IMR-90 (cell line): Measurements from ENCODE around the gene SPP1. TPM values are rescaled to one million over a fixed set of nuclear protein-coding genes. Genes with fewer than 3 reads are reported as not detected.
A peak's percentile ranks its signal among the peaks of the same experiment; 100 is the strongest.

ENCODE experiments used
- ATAC-seq: fragments of 200-7000 bp; cut with Tn5 transposase; 2 replicates; pipeline ENCODE4 v1.9.1; 2020; ENCODE audit warnings: low read depth, mild to moderate bottlenecking, moderate library complexity
- BruUV-seq: library from RNA; stranded (reverse); fragments of 400-500 nt; replicated peaks from 2 replicates; lab custom pipeline; 2021; lab: Mats Ljungman, UMichigan
- CTCF ChIA-PET: fragments of 300-600 bp; formaldehyde crosslinking; extraction: SDS; loops from one replicate; lab custom pipeline; 2021; ENCODE audit warnings: antibody characterized with exemption; lab: Yijun Ruan, JAX
- POLR2A ChIA-PET: fragments of 300-600 bp; sonication (Branson Sonifier 250); formaldehyde crosslinking; loops from one replicate; lab custom pipeline; 2022; ENCODE audit warnings: antibody characterized with exemption; ENCODE audit not compliant: unreplicated experiment; lab: Charles Lee
- DNase-seq: peaks from one replicate; pipeline ENCODE4 v3.0.0; 2013
- H2AFZ ChIP-seq: replicated peaks from 2 replicates; pipeline ENCODE3; 2013; ENCODE audit warnings: low read length, mild to moderate bottlenecking; ENCODE audit not compliant: poor library complexity
- H2AK5ac ChIP-seq: 2 replicates; pipeline ENCODE4 v1.6.1; 2013; ENCODE audit warnings: low read depth, low read length, inconsistent platforms
- H2AK9ac ChIP-seq: replicated peaks from 2 replicates; pipeline ENCODE3; 2013; ENCODE audit warnings: mild to moderate bottlenecking, low read depth, low read length, moderate library complexity; ENCODE audit not compliant: poor library complexity
- H2BK120ac ChIP-seq: 2 replicates; pipeline ENCODE4 v1.6.1; 2013; ENCODE audit warnings: low read depth, low read length, inconsistent platforms
- H2BK15ac ChIP-seq: 3 replicates; pipeline ENCODE4 v1.6.1; 2013; ENCODE audit warnings: low read depth, low read length, inconsistent platforms
- H2BK20ac ChIP-seq: 2 replicates; pipeline ENCODE4 v1.6.1; 2013; ENCODE audit warnings: low read depth, mild to moderate bottlenecking, inconsistent platforms, low read length, moderate library complexity
- H2BK5ac ChIP-seq: 2 replicates; pipeline ENCODE4 v1.6.1; 2013; ENCODE audit warnings: mild to moderate bottlenecking, low read depth, low read length, inconsistent platforms; ENCODE audit not compliant: poor library complexity, severe bottlenecking
- H3K14ac ChIP-seq: replicated peaks from 2 replicates; pipeline ENCODE4 v1.6.1; 2013; ENCODE audit warnings: low read depth, low read length, inconsistent platforms
- H3K18ac ChIP-seq: 2 replicates; pipeline ENCODE4 v1.6.1; 2013; ENCODE audit warnings: low read depth, low read length, control low read depth
- H3K23ac ChIP-seq: 2 replicates; pipeline ENCODE4 v1.6.1; 2013; ENCODE audit warnings: low read depth, low read length, inconsistent platforms
- H3K27ac ChIP-seq: 2 replicates; pipeline ENCODE4 v1.5.1; 2013; ENCODE audit warnings: mild to moderate bottlenecking, control low read depth, low read length; ENCODE audit not compliant: insufficient read depth
- H3K27me3 ChIP-seq: 2 replicates; pipeline ENCODE4 v1.6.1; 2013; ENCODE audit warnings: low read length; ENCODE audit not compliant: control insufficient read depth, insufficient read depth
- H3K36me3 ChIP-seq: 2 replicates; pipeline ENCODE4 v1.6.1; 2013; ENCODE audit warnings: low read length, mixed read lengths; ENCODE audit not compliant: control insufficient read depth, insufficient read depth
- H3K4ac ChIP-seq: 2 replicates; pipeline ENCODE4 v1.6.1; 2013; ENCODE audit warnings: low read depth, low read length, inconsistent platforms
- H3K4me1 ChIP-seq: 2 replicates; pipeline ENCODE4 v1.6.1; 2013; ENCODE audit warnings: low read length, mixed read lengths; ENCODE audit not compliant: control insufficient read depth, insufficient read depth
- H3K4me2 ChIP-seq: 2 replicates; pipeline ENCODE4 v1.6.1; 2013; ENCODE audit warnings: low read depth, mild to moderate bottlenecking, control low read depth, low read length, moderate library complexity
- H3K4me3 ChIP-seq: 2 replicates; pipeline ENCODE4 v1.5.1; 2013; ENCODE audit warnings: low read depth, mild to moderate bottlenecking, control low read depth, low read length, moderate library complexity; ENCODE audit not compliant: insufficient read depth
- H3K56ac ChIP-seq: 2 replicates; pipeline ENCODE4 v1.6.1; 2013; ENCODE audit warnings: low read length, inconsistent platforms; ENCODE audit not compliant: insufficient read depth; ENCODE audit errors: extremely low read depth
- H3K79me1 ChIP-seq, 2 experiments: 2 replicates each; pipeline ENCODE4 v1.6.1; 2013; ENCODE audit warnings: low read length in 2 of 2, inconsistent platforms in 1 of 2, low read depth in 1 of 2
- H3K9ac ChIP-seq: 2 replicates; pipeline ENCODE4 v1.6.1; 2013; ENCODE audit warnings: low read depth, low read length, control low read depth
- H3K9me1 ChIP-seq: 2 replicates; pipeline ENCODE4 v1.6.1; 2013; ENCODE audit warnings: low read length, inconsistent platforms; ENCODE audit not compliant: insufficient read depth
- H3K9me3 ChIP-seq: 2 replicates; pipeline ENCODE4 v1.6.1; 2013; ENCODE audit warnings: low read length; ENCODE audit not compliant: control insufficient read depth, insufficient read depth
- H4K20me1 ChIP-seq: 2 replicates; pipeline ENCODE4 v1.6.1; 2013; ENCODE audit warnings: low read length, inconsistent platforms; ENCODE audit not compliant: insufficient read depth
- H4K5ac ChIP-seq: 2 replicates; pipeline ENCODE4 v1.6.1; 2013; ENCODE audit warnings: mild to moderate bottlenecking, low read depth, low read length, control low read depth
- H4K8ac ChIP-seq, 2 experiments: 2 replicates each; pipeline ENCODE4 v1.6.1; 2013; ENCODE audit warnings: low read depth in 2 of 2, low read length in 2 of 2, control low read depth in 1 of 2, inconsistent platforms in 1 of 2
- H4K91ac ChIP-seq: 2 replicates; pipeline ENCODE4 v1.6.1; 2013; ENCODE audit warnings: low read depth, low read length, inconsistent platforms; ENCODE audit not compliant: insufficient read depth
- BHLHE40 ChIP-seq: fragments of 150-350 bp; IDR thresholded peaks from 2 replicates; pipeline ENCODE4 v1.6.1; 2016; ENCODE audit warnings: mild to moderate bottlenecking, low read depth, low read length
- CEBPB ChIP-seq: IDR thresholded peaks from 2 replicates; pipeline ENCODE4 v1.6.1; 2012; ENCODE audit warnings: low read depth, low read length, improper control_type of control experiment
- CHD1 ChIP-seq: IDR thresholded peaks from 2 replicates; pipeline ENCODE4 v1.6.1; 2012; ENCODE audit warnings: low read depth, low read length, improper control_type of control experiment
- CTCF ChIP-seq: conservative IDR thresholded peaks from 2 replicates; pipeline ENCODE4 v1.5.1; 2012; ENCODE audit warnings: mild to moderate bottlenecking, low read depth, low read length, improper control_type of control experiment
- ELK1 ChIP-seq: fragments of 150-350 bp; IDR thresholded peaks from 2 replicates; pipeline ENCODE4 v1.6.1; 2016; ENCODE audit warnings: low read depth, mild to moderate bottlenecking, low read length, moderate library complexity, borderline replicate concordance
- FOS ChIP-seq: fragments of 150-350 bp; IDR thresholded peaks from 2 replicates; pipeline ENCODE4 v1.6.1; 2016; ENCODE audit warnings: low read depth, low read length
- MAFK ChIP-seq: IDR thresholded peaks from 2 replicates; pipeline ENCODE4 v1.6.1; 2012; ENCODE audit warnings: low read depth, low read length, improper control_type of control experiment
- MAZ ChIP-seq: IDR thresholded peaks from 2 replicates; pipeline ENCODE4 v1.6.1; 2012; ENCODE audit warnings: low read depth, mild to moderate bottlenecking, low read length, improper control_type of control experiment, moderate library complexity, borderline replicate concordance
- MXI1 ChIP-seq: IDR thresholded peaks from 2 replicates; pipeline ENCODE4 v1.6.1; 2012; ENCODE audit warnings: low read depth, mild to moderate bottlenecking, low read length, moderate library complexity, borderline replicate concordance
- NFE2L2 ChIP-seq: fragments of 150-350 bp; IDR thresholded peaks from 2 replicates; pipeline ENCODE4 v1.6.1; 2016; ENCODE audit warnings: low read depth, mild to moderate bottlenecking, low read length
- POLR2A ChIP-seq: IDR thresholded peaks from 2 replicates; pipeline ENCODE4 v1.6.1; 2012; ENCODE audit warnings: mild to moderate bottlenecking, low read depth, low read length
- RAD21 ChIP-seq: IDR thresholded peaks from 2 replicates; pipeline ENCODE4 v1.6.1; 2012; ENCODE audit warnings: low read length, improper control_type of control experiment
- RCOR1 ChIP-seq: IDR thresholded peaks from 2 replicates; pipeline ENCODE4 v1.6.1; 2012; ENCODE audit warnings: mild to moderate bottlenecking, low read length, improper control_type of control experiment; ENCODE audit not compliant: insufficient replicate concordance
- RFX5 ChIP-seq: IDR thresholded peaks from 2 replicates; pipeline ENCODE4 v1.8.0; 2012; ENCODE audit warnings: low read depth, mild to moderate bottlenecking, low read length, moderate library complexity
- SMC3 ChIP-seq: fragments of 150-350 bp; IDR thresholded peaks from 2 replicates; pipeline ENCODE4 v1.6.1; 2016; ENCODE audit warnings: low read depth, mild to moderate bottlenecking, antibody characterized with exemption, low read length, moderate library complexity
- USF2 ChIP-seq: fragments of 150-350 bp; IDR thresholded peaks from 2 replicates; pipeline ENCODE4 v1.6.1; 2017; ENCODE audit warnings: mild to moderate bottlenecking, antibody characterized with exemption, low read length, low read depth
- WGBS, 2 experiments: methylation state at CpG; one replicate each; pipeline versions ENCODE4 v1.1.5 to v1.1.7; 2013; ENCODE audit warnings: missing lambda C conversion rate in 2 of 2; ENCODE audit not compliant: insufficient read length in 1 of 2; ENCODE audit errors: extremely low coverage in 2 of 2; 5-methylcytosine and 5-hydroxymethylcytosine counted together
- dilution Hi-C: fragments of 300-500 bp; cut with HindIII; formaldehyde crosslinking; loops from one replicate; pipeline ENCODE4 v1.14.3; 2018; ENCODE audit warnings: low sequenced_read_pairs; ENCODE audit not compliant: unreplicated experiment
- in situ Hi-C: fragments of 300-500 bp; cut with MboI; formaldehyde crosslinking; loops from 3 replicates; pipeline ENCODE4 v1.14.3; 2019; ENCODE audit warnings: low sequenced_read_pairs, inconsistent platforms, mixed read lengths
- intact Hi-C: fragments of 100-400 bp; cut with micrococcal nuclease; formaldehyde crosslinking; loops from 2 replicates; pipeline ENCODE4 v1.10.0; 2022
- polyA plus RNA-seq, 3 experiments: library from polyadenylated mRNA; depleted of rRNA; stranded (reverse); fragments of >200 nt; gene quantifications; 2 replicates each; pipeline ENCODE4 v1.2.3, GENCODE V29; 2012; ENCODE audit warnings: low replicate concordance in 1 of 3
- total RNA-seq: library from RNA; depleted of rRNA; stranded (reverse); fragments of >200 nt; gene quantifications from 2 replicates; pipeline ENCODE4 v1.2.3, GENCODE V29; 2012

SPP1 gene
- total and polyA plus RNA-seq, 2 of the 4 experiments (the other 2 are of a cell fraction), result 0.18 to 0.50 TPM

- Histone ChIP-seq H3K14ac (no peak overlapping the region), H3K79me1 (no peaks in the 10 kb centered on the region), H4K20me1 (no peaks in the 10 kb centered on the region), H3K23ac (no peak overlapping the region), H4K91ac (no peak overlapping the region), H3K18ac (no peak overlapping the region), H3K4me3 (no peak overlapping the region), H2BK5ac (no peak overlapping the region), H4K5ac (no peak overlapping the region), H2AFZ (no peak overlapping the region), H3K27me3 (no peaks in the 10 kb centered on the region), H3K56ac (no peak overlapping the region), H3K36me3 (no peaks in the 10 kb centered on the region), H4K8ac (no peak overlapping the region), H2AK9ac (no peak overlapping the region), H3K4me1 (no peaks in the 10 kb centered on the region), H3K9me3 (no peaks in the 10 kb centered on the region), H2AK5ac (no peak overlapping the region), H3K9ac (no peak overlapping the region), H2BK120ac (no peak overlapping the region), H3K9me1 (no peaks in the 10 kb centered on the region), H3K27ac (no peak overlapping the region), H3K4me2 (no peak overlapping the region), H2BK15ac (no peak overlapping the region), H3K4ac (no peak overlapping the region), H2BK20ac (no peak overlapping the region)
- no CpG with 5 or more reads among the region's 1 CpG for WGBS, 2 experiments
- intact Hi-C loops, result no loop called here
- DNase-seq (peak; percentile 47), ATAC-seq (peak; percentile 49; the same call in 1 of the 2 replicates)
- BruUV-seq, result no TSS peak
- dilution Hi-C loops, result no loop called here
- in situ Hi-C loops, result no loop called here
- ChIA-PET CTCF (interaction anchor here (3.8 kb wide), 1 partner anchor 11 kb away, joined by 18 read pairs; no protein-coding TSS in a partner anchor), POLR2A (no interaction called here)
- no peak for TF ChIP-seq CEBPB
- no peak for TF ChIP-seq USF2
- TF ChIP-seq MXI1, result no peak
- TF ChIP-seq NFE2L2, result peak; percentile 49; the same call in 1 of the 2 replicates
- TF ChIP-seq CHD1, result no peak
- no peak for TF ChIP-seq SMC3
- no peak for TF ChIP-seq MAFK
- TF ChIP-seq POLR2A, result no peak
- no peak for TF ChIP-seq RFX5
- 0 out of 2 replicates have a peak, but pooled peaks have one; percentile 26 for TF ChIP-seq FOS
- TF ChIP-seq RCOR1, result no peak
- TF ChIP-seq RAD21, result no peak
- TF ChIP-seq ELK1, result no peak
- no peak for TF ChIP-seq MAZ
- TF ChIP-seq BHLHE40, result no peak
- TF ChIP-seq CTCF, result no peak
These were observed 13.5 kb upstream of the SPP1 start for GRCh38 chr4:87961993-87962392.
